Measurements from ENCODE around the gene METAP1D.
A peak's percentile ranks its signal among the peaks of the same experiment; 100 is the strongest.
"Not testable (repeated sequence)": the region's sequence is repeated elsewhere in the genome, so short reads cannot be mapped to it uniquely, and the experiment has no call there.

Gene METAP1D

GRCh38 chr2:172046866-172047565 lies 47.3 kb downstream of the METAP1D start:
- in situ Hi-C loops (cut with HindIII; ENCODE audit: low pct_unique_long_range_greater_than_20kb, low sequenced_read_pairs), result no loop called here
- no peak for TF ChIP-seq JUND (IDR thresholded peaks at IDR 0.05; ENCODE audit: low read depth)
- DNase-seq (ENCODE audit: low read depth in 1 of 2, low spot score in 1 of 2), result no peak

GRCh38 chr2:172047566-172048507 lies 48.1 kb downstream of the METAP1D start:
- no peak for DNase-seq (ENCODE audit: low read depth in 1 of 2, low spot score in 1 of 2)
- no peak for TF ChIP-seq JUND (IDR thresholded peaks at IDR 0.05; ENCODE audit: low read depth)
- in situ Hi-C loops (cut with HindIII; ENCODE audit: low pct_unique_long_range_greater_than_20kb, low sequenced_read_pairs), result no loop called here

- no peak for DNase-seq (ENCODE audit: low read depth in 1 of 2, low spot score in 1 of 2)
- TF ChIP-seq JUND (IDR thresholded peaks at IDR 0.05; ENCODE audit: low read depth), result no peak
- in situ Hi-C loops (cut with HindIII; ENCODE audit: low pct_unique_long_range_greater_than_20kb, low sequenced_read_pairs), result no loop called here
Observed at GRCh38 chr2:172048508-172049503, 49.1 kb downstream of the METAP1D start.

- DNase-seq (ENCODE audit: low read depth in 1 of 2, low spot score in 1 of 2), result no peak
- no peak for TF ChIP-seq JUND (IDR thresholded peaks at IDR 0.05; ENCODE audit: low read depth)
- in situ Hi-C loops (cut with HindIII; ENCODE audit: low pct_unique_long_range_greater_than_20kb, low sequenced_read_pairs), result no loop called here
Observed at GRCh38 chr2:172049567-172050120, 49.9 kb downstream of the METAP1D start.

- no peak for DNase-seq (ENCODE audit: low read depth in 1 of 2, low spot score in 1 of 2)
- TF ChIP-seq JUND (IDR thresholded peaks at IDR 0.05; ENCODE audit: low read depth), result no peak
- in situ Hi-C loops (cut with HindIII; ENCODE audit: low pct_unique_long_range_greater_than_20kb, low sequenced_read_pairs), result no loop called here
Observed at GRCh38 chr2:172050479-172051125, 50.8 kb downstream of the METAP1D start.

- DNase-seq (ENCODE audit: low read depth in 1 of 2, low spot score in 1 of 2), result peak in 1 of 2 experiments; percentile 61
- in situ Hi-C loops (cut with HindIII; ENCODE audit: low pct_unique_long_range_greater_than_20kb, low sequenced_read_pairs), result no loop called here
- no peak for TF ChIP-seq JUND (IDR thresholded peaks at IDR 0.05; ENCODE audit: low read depth)
Observed at GRCh38 chr2:172052000-172052983, 52.5 kb downstream of the METAP1D start.

- no peak for TF ChIP-seq JUND (IDR thresholded peaks at IDR 0.05; ENCODE audit: low read depth)
- DNase-seq (ENCODE audit: low read depth in 1 of 2, low spot score in 1 of 2), result no peak
- in situ Hi-C loops (cut with HindIII; ENCODE audit: low pct_unique_long_range_greater_than_20kb, low sequenced_read_pairs), result no loop called here
Observed at GRCh38 chr2:172053486-172053885, 53.7 kb downstream of the METAP1D start.

- in situ Hi-C loops (cut with HindIII; ENCODE audit: low pct_unique_long_range_greater_than_20kb, low sequenced_read_pairs), result no loop called here
- no peak for TF ChIP-seq JUND (IDR thresholded peaks at IDR 0.05; ENCODE audit: low read depth)
- DNase-seq (ENCODE audit: low read depth in 1 of 2, low spot score in 1 of 2), result no peak
Observed at GRCh38 chr2:172056293-172056692, 56.5 kb downstream of the METAP1D start.

GRCh38 chr2:172058660-172059059 lies 58.9 kb downstream of the METAP1D start:
- in situ Hi-C loops (cut with HindIII; ENCODE audit: low pct_unique_long_range_greater_than_20kb, low sequenced_read_pairs), result no loop called here
- no peak for DNase-seq (ENCODE audit: low read depth in 1 of 2, low spot score in 1 of 2)
- TF ChIP-seq JUND (IDR thresholded peaks at IDR 0.05; ENCODE audit: low read depth), result no peak

- DNase-seq (ENCODE audit: low read depth in 1 of 2, low spot score in 1 of 2); in situ Hi-C loops (cut with HindIII; ENCODE audit: low pct_unique_long_range_greater_than_20kb, low sequenced_read_pairs): not testable (repeated sequence)
Observed at GRCh38 chr2:172060118-172060517, 60.4 kb downstream of the METAP1D start.
